ENCODE measurements around the gene COL4A2. TPM values are rescaled to one million over a fixed set of nuclear protein-coding genes. Genes with fewer than 3 reads are reported as not detected.

Gene COL4A2
- total and polyA plus RNA-seq, 11 donors: 92.4 to 377 (median 166) TPM

GRCh38 chr13:110298505-110299282, 8.4 kb upstream of the COL4A2 start:
- Histone ChIP-seq H3K27me3 (peaks cover 0 to 10% (median 0%) of the 10 kb centered on the region in 9 donors), H3K36me3 (peaks cover 0 to 14% (median 0%) of the 10 kb centered on the region in 9 donors), H3K9me3 (no peaks in the 10 kb centered on the region), H3K4me1 (peaks cover 23 to 100% (median 82%) of the 10 kb centered on the region in 12 donors), H3K4me3 (peak overlapping the region in 9 of 12 donors; percentile 7 to 39 (median 34)), H3K27ac (peak overlapping the region in 11 of 12 donors; percentile 52 to 99 (median 77))
- DNase-seq (peak; percentile 52 to 75 (median 65)), ATAC-seq (peak; percentile 33 to 70 (median 65))
- WGBS, 4 donors: 21 to 34% (median 29%) methylated on average over 33 of the region's 33 CpGs
- intact Hi-C loops (cut with DNase I): loop anchor here in 1 of 10 donors (5.0 kb wide), 1 partner anchor 36 kb away; no protein-coding TSS in a partner anchor
- TF ChIP-seq CTCF (IDR thresholded peaks at IDR 0.05) (no peak), POLR2A (IDR thresholded peaks at IDR 0.05) (no peak)

- peak in 1 of 4 donors; percentile 18 for ATAC-seq
- Histone ChIP-seq H3K4me1 (peaks cover 21 to 100% (median 82%) of the 10 kb centered on the region in 12 donors), H3K27me3 (peaks cover 0 to 10% (median 0%) of the 10 kb centered on the region in 9 donors), H3K36me3 (peaks cover 0 to 14% (median 0%) of the 10 kb centered on the region in 9 donors), H3K9me3 (no peaks in the 10 kb centered on the region), H3K27ac (peak overlapping the region in 11 of 12 donors; percentile 52 to 99 (median 77)), H3K4me3 (peak overlapping the region in 9 of 12 donors; percentile 7 to 39 (median 34))
- TF ChIP-seq POLR2A (IDR thresholded peaks at IDR 0.05) (no peak), CTCF (IDR thresholded peaks at IDR 0.05) (no peak)
- DNase-seq: peak in 1 of 5 donors; percentile 21
- WGBS, 4 donors: 48 to 58% (median 54%) methylated on average over 10 of the region's 10 CpGs
- intact Hi-C loops (cut with DNase I): loop anchor here in 1 of 10 donors (5.0 kb wide), 1 partner anchor 37 kb away; no protein-coding TSS in a partner anchor
Measured at GRCh38 chr13:110299283-110299840, 7.7 kb upstream of the COL4A2 start.

- 38 to 56% (median 38%) methylated on average over 3 of the region's 3 CpGs for WGBS, 4 donors
- Histone ChIP-seq H3K36me3 (peaks cover 0 to 17% (median 0%) of the 10 kb centered on the region in 9 donors), H3K27me3 (peaks cover 0 to 10% (median 0%) of the 10 kb centered on the region in 9 donors), H3K4me1 (peaks cover 19 to 100% (median 85%) of the 10 kb centered on the region in 12 donors), H3K27ac (peak overlapping the region in 10 of 12 donors; percentile 10 to 99 (median 70)), H3K9me3 (no peaks in the 10 kb centered on the region), H3K4me3 (no peak overlapping the region)
- intact Hi-C loops (cut with DNase I): loop anchor here in 6 of 10 donors (5.0 to 10.0 kb wide), 5 partner anchors 33 to 115 kb away; no protein-coding TSS in a partner anchor
- no peak for ATAC-seq
- no peak for DNase-seq
- TF ChIP-seq CTCF (IDR thresholded peaks at IDR 0.05) (no peak), POLR2A (IDR thresholded peaks at IDR 0.05) (no peak)
Measured at GRCh38 chr13:110300090-110300815, 6.8 kb upstream of the COL4A2 start.
